ENCODE results near the gene FILIP1L. TPM values are rescaled to one million over a fixed set of nuclear protein-coding genes. Genes with fewer than 3 reads are reported as not detected.

FILIP1L gene
- total and polyA plus RNA-seq, 2 of the 13 experiments (the other 11 are each of a cell fraction or from before 2014, with no cell fraction given), result 8.1 to 187 TPM

- TF ChIP-seq FOXP4 (CRISPR knock-in tag; IDR thresholded peaks at IDR 0.05) (0 out of 2 replicates have a peak, but pooled peaks have one; percentile 17), KAT2B (IDR thresholded peaks at IDR 0.05; ENCODE audit: borderline replicate concordance, low read depth, low read length) (no peak), SSRP1 (CRISPR knock-in tag; IDR thresholded peaks at IDR 0.05) (peak; percentile 49; the same call in 1 of the 2 replicates), PCBP2 (optimal IDR thresholded peaks at IDR 0.05; ENCODE audit: low read depth, low read length, poor library complexity, severe bottlenecking) (no peak)
Observed at GRCh38 chr3:99854756-99855298, 259.5 kb downstream of the FILIP1L start (continued).

GRCh38 chr3:99852851-99853250 lies 261.4 kb downstream of the FILIP1L start:
- no peak for DNase-seq (ENCODE audit: low spot score)
- H3K27ac ChIP-seq (ENCODE audit: extremely low read length, insufficient read depth, low read length), result no peak overlapping the region
- no peak for TF ChIP-seq ZFP90 (CRISPR knock-in tag; IDR thresholded peaks at IDR 0.05; ENCODE audit: borderline replicate concordance)
- peak; percentile 86; the same call in 1 of the 2 replicates for TF ChIP-seq ZNF652 (CRISPR knock-in tag; IDR thresholded peaks at IDR 0.05; ENCODE audit: borderline replicate concordance, low read depth)
- peak; percentile 40; the same call in 1 of the 2 replicates for TF ChIP-seq POLR2G (IDR thresholded peaks at IDR 0.05; ENCODE audit: low read depth, low read length)
- in situ Hi-C loops (cut with HindIII; ENCODE audit: extremely low pct_ligation_motif_present, low pct_unique_long_range_greater_than_20kb) (no loop called here), intact Hi-C loops (cut with micrococcal nuclease; ENCODE audit: unreplicated experiment) (no loop called here)
- H4K20me1 ChIP-seq (ENCODE audit: insufficient read depth, low read length), result peaks cover 59% of the 10 kb centered on the region
- H3K9me3 ChIP-seq (ENCODE audit: low read length), result no peaks in the 10 kb centered on the region
- no peak for FAIRE-seq
- BruUV-seq (replicated peaks), result no TSS peak
- no peak overlapping the region for H3K4me3 ChIP-seq (replicated peaks in 1 of 3; ENCODE audit: insufficient read depth in 1 of 3, low read depth in 2 of 3, low read length in 3 of 3)
- H2AFZ ChIP-seq (ENCODE audit: low read length), result no peak overlapping the region
- peaks cover 50% of the 10 kb centered on the region for H3K79me2 ChIP-seq (ENCODE audit: insufficient read depth, low read length)
- no peaks in the 10 kb centered on the region for H3K27me3 ChIP-seq (ENCODE audit: control insufficient read depth in 1 of 2, insufficient read depth in 2 of 2, low read length in 2 of 2)
- CTCF ChIA-PET (ENCODE audit: low intra/inter-chr PET ratio, low total read pairs), result no interaction called here
- no peak overlapping the region for H3K4me2 ChIP-seq (ENCODE audit: low read depth, low read length)
- peaks cover 20 to 46% of the 10 kb centered on the region in 2 experiments for H3K36me3 ChIP-seq (replicated peaks in 1 of 2; ENCODE audit: control insufficient read depth in 1 of 2, insufficient read depth in 2 of 2, low read length in 2 of 2)
- no peak for ATAC-seq
- no peak overlapping the region for H3K9ac ChIP-seq (ENCODE audit: insufficient read depth, low read depth, low read length)
- POLR2A ChIA-PET, result no interaction called here
- WGBS (ENCODE audit: low lambda C conversion rate), result 100% methylated on average over 1 of the region's 1 CpG
- peaks cover 38% of the 10 kb centered on the region for H3K4me1 ChIP-seq (ENCODE audit: insufficient read depth, low read length)

All from HepG2 (cell line).